Stimulated activated CD4-positive, alpha-beta T cell treated with anti-CD3 and anti-CD28 coated beads, Interleukin-15, amount 100 ng/mL, for 1 hour (primary cell): ENCODE results near the gene BCS1L.
"Not testable (repeated sequence)": the region's sequence is repeated elsewhere in the genome, so short reads cannot be mapped to it uniquely, and the experiment has no call there.

Experiments
- DNase-seq, 2 donors: peaks; one replicate each; pipeline ENCODE4 v3.0.0-alpha.2; 2020; ENCODE audit warnings: low read depth in 1 of 2, low spot score in 1 of 2

Gene BCS1L

GRCh38 chr2:218659988-218660358 lies 490 bp downstream of the BCS1L start:
- DNase-seq: no peak

- DNase-seq: no peak
These were observed 2.9 kb downstream of the BCS1L start for GRCh38 chr2:218662377-218662776.

- DNase-seq: no peak
These were observed 3.3 kb downstream of the BCS1L start for GRCh38 chr2:218662827-218663226.

- no peak for DNase-seq
These were observed 4.4 kb downstream of the BCS1L start for GRCh38 chr2:218663901-218664300.

GRCh38 chr2:218664653-218665052 lies 5.2 kb downstream of the BCS1L start:
- DNase-seq: no peak

- no peak for DNase-seq
These were observed 11.7 kb downstream of the BCS1L start for GRCh38 chr2:218671097-218671653.

- peak; percentile 61 to 70 for DNase-seq
These were observed 12.4 kb downstream of the BCS1L start, which contains the start of the genes RNF25 and STK36 for GRCh38 chr2:218671654-218672566. RNF25 (minus strand) TSS chr2:218672002; CDS start chr2:218671970, 32 bp downstream. STK36 (plus strand) TSS chr2:218672086; CDS start chr2:218672830, 744 bp downstream.

- no peak for DNase-seq
These were observed 19.6 kb downstream of the BCS1L start for GRCh38 chr2:218679119-218679518.

GRCh38 chr2:218680061-218680460 lies 20.6 kb downstream of the BCS1L start:
- DNase-seq: no peak

GRCh38 chr2:218687400-218688060 lies 28.0 kb downstream of the BCS1L start:
- DNase-seq: not testable (repeated sequence)

- no peak for DNase-seq
These were observed 31.8 kb downstream of the BCS1L start for GRCh38 chr2:218691234-218691633.

GRCh38 chr2:218694405-218695145 lies 35.1 kb downstream of the BCS1L start:
- no peak for DNase-seq

- DNase-seq: no peak
These were observed 39.4 kb downstream of the BCS1L start for GRCh38 chr2:218698885-218699284.

GRCh38 chr2:218701806-218702205 lies 42.3 kb downstream of the BCS1L start:
- no peak for DNase-seq

GRCh38 chr2:218703341-218703740 lies 43.9 kb downstream of the BCS1L start:
- DNase-seq: no peak

- no peak for DNase-seq
These were observed 48.6 kb downstream of the BCS1L start for GRCh38 chr2:218708086-218708485.

- DNase-seq: no peak
These were observed 50.4 kb downstream of the BCS1L start for GRCh38 chr2:218709908-218710307.

GRCh38 chr2:218710334-218710686 lies 50.8 kb downstream of the BCS1L start:
- no peak for DNase-seq

- DNase-seq: peak; percentile 96 to 98
These were observed 51.4 kb downstream of the BCS1L start, which contains the start of gene TTLL4 for GRCh38 chr2:218710687-218711549. TTLL4 (plus strand) TSS chr2:218710835; CDS start chr2:218737677, 26,842 bp downstream.

GRCh38 chr2:218711550-218711929 lies 52.1 kb downstream of the BCS1L start:
- no peak for DNase-seq
